Rectal smooth muscle tissue (tissue), 1 donor: ENCODE data around the gene KRT12.
"Not testable (repeated sequence)": the region's sequence is repeated elsewhere in the genome, so short reads cannot be mapped to it uniquely, and the experiment has no call there.

Experiments
- H3K27ac ChIP-seq: one replicate; pipeline ENCODE4 v1.7.0; 2013; ENCODE audit warnings: low read depth, low read length, inconsistent platforms
- H3K27me3 ChIP-seq: one replicate; pipeline ENCODE4 v1.7.0; 2013; ENCODE audit warnings: low read length; ENCODE audit not compliant: control insufficient read depth, insufficient read depth
- H3K36me3 ChIP-seq: one replicate; pipeline ENCODE4 v1.7.0; 2013; ENCODE audit warnings: low read length; ENCODE audit not compliant: control insufficient read depth, insufficient read depth
- H3K4me1 ChIP-seq: one replicate; pipeline ENCODE4 v1.7.0; 2013; ENCODE audit warnings: low read length; ENCODE audit not compliant: control insufficient read depth, insufficient read depth
- H3K4me3 ChIP-seq: one replicate; pipeline ENCODE4 v1.7.0; 2013; ENCODE audit warnings: low read length
- H3K9ac ChIP-seq: one replicate; pipeline ENCODE4 v1.7.0; 2013; ENCODE audit warnings: low read length

The KRT12 gene

DNA sequence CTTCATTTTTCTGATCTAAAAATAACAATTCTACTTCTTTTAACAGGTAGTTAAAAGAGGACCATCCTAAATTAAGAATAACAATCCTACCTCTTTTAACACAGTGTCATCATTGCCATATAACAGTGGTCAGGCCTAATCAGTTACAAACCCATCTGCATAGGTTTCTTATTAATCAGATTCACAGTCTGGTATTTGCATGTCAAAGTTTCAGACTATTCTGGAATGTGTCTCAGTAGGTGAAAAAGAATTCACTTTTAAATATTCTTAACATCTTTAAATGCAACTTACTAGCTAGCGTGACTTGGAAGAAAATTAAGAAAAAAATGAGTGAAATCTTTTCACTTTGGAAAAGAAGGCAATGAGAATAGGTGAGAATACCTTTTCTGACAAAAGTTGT lies 6.8 kb upstream of the KRT12 start:
- H3K4me1 ChIP-seq = no peaks in the 10 kb centered on the region
- no peak overlapping the region for H3K27ac ChIP-seq
- no peaks in the 10 kb centered on the region for H3K36me3 ChIP-seq
- no peaks in the 10 kb centered on the region for H3K27me3 ChIP-seq
- H3K4me3 ChIP-seq = no peak overlapping the region
- no peak overlapping the region for H3K9ac ChIP-seq

DNA sequence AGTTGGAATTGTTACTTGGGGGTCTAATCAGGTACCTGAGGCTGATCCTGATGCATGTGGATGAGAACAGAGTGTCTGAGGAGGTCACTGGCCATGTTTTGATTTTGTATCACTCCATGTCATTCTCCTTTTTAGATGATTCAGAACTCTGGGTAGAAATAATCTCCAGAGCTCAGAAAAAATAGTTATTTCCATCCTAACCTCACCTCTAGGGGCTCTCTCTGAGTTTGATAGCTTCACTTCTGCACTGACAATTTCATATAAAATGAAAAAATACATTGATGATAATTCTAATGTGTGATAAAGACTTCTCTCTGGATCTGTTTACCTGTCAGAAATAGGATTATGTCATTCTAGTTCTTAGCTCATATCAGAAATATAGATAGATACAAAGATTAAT lies 6.2 kb upstream of the KRT12 start:
- H3K9ac ChIP-seq = no peak overlapping the region

DNA sequence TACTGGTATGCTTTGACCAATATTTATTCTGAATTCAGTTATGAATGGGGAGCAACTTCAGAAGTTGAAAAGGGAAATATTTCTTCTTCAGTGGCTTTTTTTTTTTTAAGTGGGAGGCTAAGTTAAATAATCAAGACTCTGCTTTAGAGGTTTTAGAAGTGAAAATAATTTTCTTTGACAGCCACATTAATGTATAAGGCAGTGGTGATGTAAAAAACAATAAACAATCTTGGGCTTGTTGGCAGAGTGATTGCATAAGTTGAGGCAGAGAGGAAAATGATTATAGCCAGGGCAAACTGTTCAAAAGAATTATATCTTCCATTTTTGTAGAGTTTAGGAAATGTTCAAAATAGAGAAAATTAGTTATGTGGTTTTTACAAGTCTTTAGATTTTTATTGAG lies 5.4 kb upstream of the KRT12 start:
- no peaks in the 10 kb centered on the region for H3K36me3 ChIP-seq
- no peak overlapping the region for H3K27ac ChIP-seq
- H3K9ac ChIP-seq = no peak overlapping the region
- no peaks in the 10 kb centered on the region for H3K27me3 ChIP-seq
- no peak overlapping the region for H3K4me3 ChIP-seq
- H3K4me1 ChIP-seq = no peaks in the 10 kb centered on the region

More for the DNA sequence above, 6.2 kb upstream of the KRT12 start:
- H3K36me3 ChIP-seq = no peaks in the 10 kb centered on the region
- H3K27ac ChIP-seq = no peak overlapping the region
- H3K27me3 ChIP-seq = no peaks in the 10 kb centered on the region
- H3K4me3 ChIP-seq = no peak overlapping the region
- H3K4me1 ChIP-seq = no peaks in the 10 kb centered on the region

DNA sequence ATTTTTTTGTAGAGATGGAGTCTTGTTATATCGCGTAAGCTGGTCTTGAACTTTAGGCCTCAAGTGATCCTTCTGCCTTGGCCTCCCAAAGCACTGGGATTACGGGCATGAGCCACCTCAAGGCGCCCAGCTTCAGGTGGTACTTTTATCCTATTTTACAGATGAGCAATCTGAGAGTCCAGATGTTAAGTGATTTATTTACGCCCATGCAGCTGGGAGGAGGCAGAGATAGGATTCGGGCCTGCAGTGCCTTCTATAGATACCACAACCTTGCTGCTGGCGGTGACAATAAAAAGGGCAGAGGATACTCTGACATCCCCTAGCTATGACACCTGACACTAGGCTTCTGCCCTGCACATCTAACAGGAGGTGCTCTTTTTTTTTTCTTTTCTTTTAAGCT lies 4.3 kb upstream of the KRT12 start:
- no peaks in the 10 kb centered on the region for H3K4me1 ChIP-seq
- no peaks in the 10 kb centered on the region for H3K36me3 ChIP-seq
- H3K9ac ChIP-seq = no peak overlapping the region
- no peak overlapping the region for H3K4me3 ChIP-seq
- no peak overlapping the region for H3K27ac ChIP-seq
- peaks cover 3% of the 10 kb centered on the region for H3K27me3 ChIP-seq

DNA sequence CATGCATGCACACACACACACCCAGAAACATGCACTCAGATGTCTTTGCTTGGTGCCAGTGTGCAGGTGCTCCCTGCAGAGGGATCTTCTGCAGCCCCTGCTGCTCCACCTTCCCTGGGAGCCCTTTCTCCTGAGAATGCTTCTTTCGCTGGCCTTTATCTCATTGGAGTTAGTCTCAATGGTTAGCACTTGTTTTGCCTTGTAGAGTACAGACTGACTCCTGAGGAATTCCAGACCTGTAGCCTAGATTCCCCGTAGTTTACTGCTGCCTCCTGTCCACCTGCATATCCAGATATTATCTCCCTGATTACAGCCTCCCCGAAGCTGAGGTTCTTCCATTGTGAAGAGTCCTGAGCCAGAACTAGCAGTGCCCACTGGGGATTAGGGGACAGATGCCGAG lies 3.1 kb upstream of the KRT12 start:
- Histone ChIP-seq H3K27me3 (peaks cover 3% of the 10 kb centered on the region), H3K4me1 (no peaks in the 10 kb centered on the region), H3K27ac (no peak overlapping the region), H3K36me3 (no peaks in the 10 kb centered on the region), H3K9ac (no peak overlapping the region), H3K4me3 (no peak overlapping the region)

DNA sequence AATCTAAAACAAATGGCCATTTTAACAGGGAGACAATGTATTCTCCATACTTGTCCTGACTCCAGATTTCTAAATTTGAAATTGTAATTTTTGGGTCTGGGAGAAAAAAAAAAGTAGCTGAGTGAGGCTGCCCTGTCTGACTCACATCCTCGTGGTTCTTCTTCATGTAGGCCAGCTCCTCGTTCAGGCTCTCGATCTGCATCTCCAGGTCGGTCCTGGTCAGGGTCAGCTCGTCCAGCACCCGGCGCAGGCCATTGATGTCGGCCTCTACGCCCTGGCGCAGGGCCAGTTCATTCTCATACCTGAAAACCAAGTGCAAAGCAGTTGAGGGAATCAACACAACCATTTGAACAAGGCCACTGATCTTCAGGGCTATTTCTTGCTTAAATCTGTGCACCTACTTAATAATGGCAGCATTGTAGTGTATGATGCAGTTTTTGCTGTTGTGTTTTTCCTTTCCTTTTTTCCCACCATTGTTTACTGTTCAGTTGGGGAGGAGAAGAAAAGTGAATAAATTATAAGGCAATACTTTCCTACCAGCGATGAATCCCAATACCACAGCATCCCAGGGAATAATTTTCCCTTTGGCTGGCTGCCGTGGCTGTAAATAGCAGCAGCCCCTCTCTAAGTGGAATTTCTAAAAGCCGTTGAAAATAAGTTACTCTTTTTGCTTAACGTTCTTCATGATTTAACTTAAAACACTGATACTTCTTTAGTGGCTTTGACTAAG lies 2.2 kb downstream of the KRT12 start:
- H3K9ac ChIP-seq = no peak overlapping the region
- no peak overlapping the region for H3K4me3 ChIP-seq
- no peak overlapping the region for H3K27ac ChIP-seq
- H3K27me3 ChIP-seq = peaks cover 3% of the 10 kb centered on the region
- no peaks in the 10 kb centered on the region for H3K4me1 ChIP-seq
- H3K36me3 ChIP-seq = no peaks in the 10 kb centered on the region

DNA sequence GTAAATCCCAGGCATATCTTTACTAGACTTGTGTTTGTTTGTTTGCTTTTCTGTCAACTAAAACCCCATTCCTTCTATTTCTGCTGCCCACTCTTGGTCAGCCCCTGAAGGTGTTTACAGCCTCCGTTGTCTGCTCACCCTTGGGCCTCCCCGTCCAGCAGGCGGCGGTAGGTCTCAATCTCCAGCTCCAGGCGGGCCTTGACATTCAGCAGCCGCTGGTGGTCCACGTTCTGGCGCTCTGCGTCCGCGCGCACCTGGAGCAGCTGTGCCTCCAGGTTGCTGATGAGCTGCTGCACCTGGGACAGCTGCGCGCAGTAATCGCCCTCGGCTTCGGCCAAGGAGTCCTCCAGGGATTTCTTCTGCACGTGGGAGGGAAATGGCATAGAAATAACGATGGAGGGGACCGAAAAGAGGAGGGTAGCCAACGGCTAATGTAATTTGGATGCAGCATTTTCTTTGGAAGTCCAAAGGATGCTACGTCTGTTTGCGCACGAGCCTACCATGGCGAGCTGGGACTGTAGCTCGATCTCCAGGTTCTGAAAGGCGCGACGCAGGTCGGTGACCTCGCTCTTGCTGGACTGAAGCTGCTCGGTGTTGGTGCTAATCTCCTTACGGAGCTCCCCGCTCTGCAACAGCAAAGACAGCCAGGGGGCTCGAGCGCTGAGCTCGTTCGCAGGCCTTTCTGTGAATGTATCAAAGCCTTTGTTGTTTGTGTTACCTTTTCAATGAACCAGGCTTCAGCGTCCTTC lies 3.9 kb downstream of the KRT12 start:
- Histone ChIP-seq H3K4me1 (no peaks in the 10 kb centered on the region), H3K27me3 (peaks cover 3% of the 10 kb centered on the region), H3K9ac (no peak overlapping the region), H3K4me3 (no peak overlapping the region), H3K36me3 (no peaks in the 10 kb centered on the region), H3K27ac (no peak overlapping the region)

DNA sequence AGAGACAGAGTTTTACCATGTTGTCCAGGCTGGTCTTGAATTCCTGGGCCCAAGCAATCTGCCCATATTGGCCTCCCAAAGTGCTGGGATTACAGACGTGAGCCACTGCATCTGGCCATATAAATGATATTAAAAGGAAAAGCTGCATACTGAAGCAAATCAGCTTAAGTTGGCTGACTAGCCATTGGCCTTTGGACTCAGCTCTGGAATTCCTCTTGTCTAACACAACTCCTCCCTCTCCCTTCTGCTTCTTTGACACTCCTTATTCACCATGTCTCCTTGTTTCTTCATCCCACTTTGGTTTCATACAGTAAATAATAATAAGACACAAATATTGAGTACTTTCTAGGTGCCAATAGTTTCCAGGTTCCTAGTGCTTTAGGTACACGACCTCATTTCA lies 7.5 kb downstream of the KRT12 start:
- Histone ChIP-seq H3K9ac (no peak overlapping the region), H3K27ac (no peak overlapping the region), H3K27me3 (no peaks in the 10 kb centered on the region), H3K4me3 (no peak overlapping the region), H3K4me1 (no peaks in the 10 kb centered on the region), H3K36me3 (no peaks in the 10 kb centered on the region)

DNA sequence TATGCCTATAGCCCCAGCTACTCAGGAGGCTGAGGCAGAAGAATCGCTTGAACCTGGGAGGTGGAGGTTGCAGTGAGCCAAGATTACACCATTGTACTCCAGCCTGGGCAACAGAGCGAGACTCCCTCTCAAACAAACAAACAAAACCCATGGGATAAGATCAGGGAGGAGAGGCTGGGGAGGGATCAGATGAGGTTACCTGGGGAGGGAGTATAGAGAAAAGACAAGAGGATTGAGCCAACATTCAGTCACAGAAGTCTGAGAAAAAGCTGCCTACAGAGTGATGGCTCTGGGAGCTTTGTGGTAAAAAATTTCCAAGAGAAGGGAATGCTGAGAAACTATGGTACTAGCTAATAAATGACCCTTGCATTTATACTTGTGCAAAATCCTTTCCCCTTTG lies 8.4 kb downstream of the KRT12 start:
- not testable (repeated sequence) for H3K4me1 ChIP-seq, H3K4me3 ChIP-seq, H3K27ac ChIP-seq, H3K36me3 ChIP-seq, H3K9ac ChIP-seq, H3K27me3 ChIP-seq

DNA sequence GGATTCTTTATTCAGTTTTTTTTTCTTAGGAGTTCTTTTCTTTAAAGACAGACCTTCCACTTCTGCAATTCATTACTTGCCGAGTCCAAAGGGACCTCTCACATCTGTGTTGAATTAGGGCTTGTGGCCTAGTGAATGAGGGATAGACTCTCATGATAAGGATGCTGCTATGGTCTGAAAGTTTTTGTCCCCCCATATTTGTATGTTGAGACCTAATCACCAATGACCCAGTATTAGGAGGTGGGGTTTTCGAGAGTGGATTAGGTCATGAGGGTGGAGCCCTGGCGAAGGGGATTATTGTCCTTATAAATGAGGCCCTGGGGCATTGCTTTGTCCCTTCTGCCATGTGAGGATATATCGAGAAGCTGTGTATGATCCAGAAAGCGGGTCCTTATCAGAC lies 9.5 kb downstream of the KRT12 start:
- Histone ChIP-seq H3K27me3 (no peaks in the 10 kb centered on the region), H3K4me3 (no peak overlapping the region), H3K36me3 (no peaks in the 10 kb centered on the region), H3K9ac (no peak overlapping the region), H3K27ac (no peak overlapping the region), H3K4me1 (no peaks in the 10 kb centered on the region)

DNA sequence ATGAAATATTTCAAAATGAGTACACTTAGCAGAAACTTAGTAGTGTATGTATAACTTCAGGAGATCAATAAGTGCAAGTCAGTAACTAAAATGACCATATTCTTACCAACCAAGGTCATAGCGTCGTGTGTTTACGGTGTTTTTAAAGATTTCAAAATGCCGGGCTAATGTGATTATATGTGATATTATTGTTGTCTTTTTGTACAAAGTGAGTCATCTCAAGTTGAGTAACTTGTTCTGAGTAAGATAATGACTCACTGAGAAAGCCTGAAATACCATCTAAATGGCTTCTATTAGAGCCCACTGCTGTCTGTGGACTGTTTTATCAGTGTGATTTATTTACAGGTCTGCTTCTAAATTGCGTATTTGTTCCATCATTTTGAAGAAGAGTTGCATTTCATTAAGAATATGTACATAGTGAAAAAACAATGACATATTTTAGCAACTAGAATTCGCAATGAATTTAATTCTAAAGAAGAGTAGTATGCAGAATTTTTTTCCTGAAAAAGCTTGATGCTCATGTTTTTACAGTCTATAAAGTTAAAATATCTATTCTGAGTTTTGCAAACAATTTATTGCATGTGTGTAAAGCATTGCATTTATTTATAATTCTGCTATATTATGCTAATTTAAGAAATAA lies 12.7 kb downstream of the KRT12 start:
- H3K4me1 ChIP-seq = no peaks in the 10 kb centered on the region
- H3K4me3 ChIP-seq = no peak overlapping the region
- no peak overlapping the region for H3K9ac ChIP-seq
- no peaks in the 10 kb centered on the region for H3K27me3 ChIP-seq
- no peaks in the 10 kb centered on the region for H3K36me3 ChIP-seq
- no peak overlapping the region for H3K27ac ChIP-seq

DNA sequence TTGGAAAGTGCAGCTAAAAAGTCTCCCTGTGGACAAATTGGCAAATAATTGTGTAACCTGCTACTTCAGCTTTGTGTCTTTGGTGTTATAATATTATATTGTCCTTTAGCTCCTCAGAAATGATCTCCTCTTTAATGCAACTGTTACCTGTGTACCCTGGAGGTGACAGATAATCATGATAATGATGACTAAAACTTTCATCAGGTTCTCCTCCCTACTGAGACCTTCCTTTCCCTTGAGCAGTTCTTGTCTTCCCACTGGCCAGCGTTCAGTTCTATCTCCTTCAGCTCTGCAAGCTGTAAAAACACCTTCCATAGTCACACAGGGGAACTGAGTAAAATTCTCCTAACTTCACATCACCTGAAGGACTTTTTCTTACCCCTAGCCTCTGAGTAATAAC lies 14.7 kb downstream of the KRT12 start:
- H3K27ac ChIP-seq = no peak overlapping the region
- H3K4me3 ChIP-seq = no peak overlapping the region
- no peaks in the 10 kb centered on the region for H3K4me1 ChIP-seq
- H3K36me3 ChIP-seq = no peaks in the 10 kb centered on the region
- no peaks in the 10 kb centered on the region for H3K27me3 ChIP-seq
- H3K9ac ChIP-seq = no peak overlapping the region
